ENCODE measurements around the gene CPAMD8. TPM values are rescaled to one million over a fixed set of nuclear protein-coding genes. Genes with fewer than 3 reads are reported as not detected.

Gene CPAMD8
- total RNA-seq, 4 donors from 2014 or later, result 5.4 to 9.7 (median 9.1) TPM

DNA sequence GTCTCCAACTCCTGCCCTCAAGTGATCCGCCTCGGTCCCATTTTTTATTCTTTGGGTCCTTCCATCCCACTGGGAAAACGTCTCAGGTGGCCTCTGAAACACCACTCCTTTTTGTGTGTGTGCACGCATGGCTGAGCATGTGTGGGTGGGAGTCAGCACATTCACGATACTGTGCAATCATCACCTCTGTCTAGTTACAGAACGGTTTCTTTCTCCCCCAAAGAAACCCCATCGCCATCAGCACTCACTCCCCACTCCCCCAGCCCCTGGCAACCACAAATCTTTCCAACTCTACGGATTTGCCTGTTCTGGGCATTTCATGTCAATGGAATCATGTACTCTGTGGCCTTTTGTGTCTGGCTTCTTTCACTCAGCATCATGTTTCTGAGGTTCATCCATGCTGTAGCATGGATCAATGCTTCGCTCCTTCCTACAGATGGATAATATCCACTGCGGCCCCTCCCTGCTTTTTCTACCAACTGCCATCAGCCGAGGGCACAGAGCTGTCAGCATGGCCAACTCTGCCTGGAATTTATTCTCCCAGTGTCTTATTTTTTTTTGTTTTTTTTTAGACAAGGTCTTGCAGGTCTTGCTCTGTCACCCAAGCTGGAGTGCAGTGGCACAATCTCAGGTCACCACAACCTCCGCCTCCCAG lies 128.1 kb downstream of the CPAMD8 start:
- H3K4me3 ChIP-seq, result no peak overlapping the region
- no peaks in the 10 kb centered on the region for H3K9me3 ChIP-seq
- no peak overlapping the region for H3K27ac ChIP-seq
- no peaks in the 10 kb centered on the region for H3K27me3 ChIP-seq
- DNase-seq (ENCODE audit: low spot score in 2 of 2), result peak in 1 of 2 donors; percentile 38
- TF ChIP-seq POLR2A (IDR thresholded peaks at IDR 0.05) (no peak), POLR2AphosphoS5 (IDR thresholded peaks at IDR 0.05) (no peak), EP300 (IDR thresholded peaks at IDR 0.05) (no peak)
- TF ChIP-seq, protein P1, sequence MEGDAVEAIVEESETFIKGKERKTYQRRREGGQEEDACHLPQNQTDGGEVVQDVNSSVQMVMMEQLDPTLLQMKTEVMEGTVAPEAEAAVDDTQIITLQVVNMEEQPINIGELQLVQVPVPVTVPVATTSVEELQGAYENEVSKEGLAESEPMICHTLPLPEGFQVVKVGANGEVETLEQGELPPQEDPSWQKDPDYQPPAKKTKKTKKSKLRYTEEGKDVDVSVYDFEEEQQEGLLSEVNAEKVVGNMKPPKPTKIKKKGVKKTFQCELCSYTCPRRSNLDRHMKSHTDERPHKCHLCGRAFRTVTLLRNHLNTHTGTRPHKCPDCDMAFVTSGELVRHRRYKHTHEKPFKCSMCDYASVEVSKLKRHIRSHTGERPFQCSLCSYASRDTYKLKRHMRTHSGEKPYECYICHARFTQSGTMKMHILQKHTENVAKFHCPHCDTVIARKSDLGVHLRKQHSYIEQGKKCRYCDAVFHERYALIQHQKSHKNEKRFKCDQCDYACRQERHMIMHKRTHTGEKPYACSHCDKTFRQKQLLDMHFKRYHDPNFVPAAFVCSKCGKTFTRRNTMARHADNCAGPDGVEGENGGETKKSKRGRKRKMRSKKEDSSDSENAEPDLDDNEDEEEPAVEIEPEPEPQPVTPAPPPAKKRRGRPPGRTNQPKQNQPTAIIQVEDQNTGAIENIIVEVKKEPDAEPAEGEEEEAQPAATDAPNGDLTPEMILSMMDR (IDR thresholded peaks at IDR 0.05), result no peak
- H3K4me1 ChIP-seq, result peaks cover 21% of the 10 kb centered on the region
- no peaks in the 10 kb centered on the region for H3K36me3 ChIP-seq
- WGBS, result 89% methylated on average over 12 of the region's 12 CpGs

DNA sequence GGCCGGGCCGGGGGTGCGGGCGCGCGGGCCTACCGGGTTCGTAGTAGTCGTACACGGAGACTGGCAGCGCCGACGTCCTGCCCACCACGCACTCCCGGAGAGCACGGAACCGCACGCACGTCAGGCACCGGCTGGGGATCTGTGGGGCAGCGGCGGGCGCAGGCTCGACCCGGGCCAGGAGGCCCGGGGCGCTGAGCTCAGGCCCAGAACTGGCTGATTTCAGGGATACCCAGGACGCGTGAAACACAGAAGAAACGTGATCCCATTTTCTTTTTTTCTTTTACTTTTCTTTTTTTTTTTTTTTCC lies 128.8 kb downstream of the CPAMD8 start:
- Histone ChIP-seq H3K4me3 (peak overlapping the region; percentile 70), H3K27ac (peak overlapping the region; percentile 70), H3K4me1 (peaks cover 21% of the 10 kb centered on the region), H3K36me3 (no peaks in the 10 kb centered on the region), H3K27me3 (no peaks in the 10 kb centered on the region), H3K9me3 (no peaks in the 10 kb centered on the region)
- TF ChIP-seq POLR2A (IDR thresholded peaks at IDR 0.05) (no peak), EP300 (IDR thresholded peaks at IDR 0.05) (no peak), POLR2AphosphoS5 (IDR thresholded peaks at IDR 0.05) (no peak)
- TF ChIP-seq, protein P1 (IDR thresholded peaks at IDR 0.05), result no peak
- 20% methylated on average over 20 of the region's 30 CpGs for WGBS
- DNase-seq (ENCODE audit: low spot score in 2 of 2), result no peak

DNA sequence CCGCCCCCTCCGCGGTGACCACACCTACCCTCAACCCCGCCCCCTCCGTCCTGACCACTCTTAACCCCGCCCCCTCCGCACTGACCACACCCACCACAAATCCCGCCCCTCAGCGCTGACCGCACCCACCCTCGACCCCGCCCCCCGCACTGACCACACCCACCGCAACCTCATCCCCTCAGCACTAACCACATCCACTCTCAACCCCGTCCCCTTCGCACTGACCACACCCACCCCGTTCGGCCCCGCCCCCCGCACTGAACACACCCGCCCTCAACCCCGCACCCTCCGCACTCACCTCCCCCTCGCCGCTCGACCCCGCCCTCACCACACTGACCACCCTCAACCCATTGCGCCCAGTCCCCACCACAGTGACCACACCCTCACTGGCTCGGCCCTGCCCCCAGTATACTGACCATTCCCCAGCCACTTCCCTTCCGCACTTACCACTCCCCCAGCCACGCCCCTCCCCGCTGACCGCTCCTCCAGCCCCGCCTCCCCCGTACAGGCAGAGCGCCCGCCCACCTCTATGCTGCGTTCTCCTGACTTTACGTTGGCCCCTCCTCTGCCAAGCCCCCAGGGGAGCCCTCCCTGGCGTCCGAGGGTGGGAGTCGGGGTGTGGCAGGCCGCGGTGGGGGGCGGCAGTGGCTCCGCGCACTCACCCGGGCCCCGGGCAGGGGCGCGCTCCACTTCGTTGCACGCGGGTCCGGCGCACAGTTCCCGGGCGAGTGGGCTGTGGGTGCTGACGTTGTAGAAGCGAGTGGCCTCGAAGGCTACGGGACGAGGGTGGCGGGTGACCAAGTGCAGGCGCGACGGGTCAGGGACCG lies 129.4 kb downstream of the CPAMD8 start:
- H3K27ac ChIP-seq, result peak overlapping the region; percentile 70
- H3K27me3 ChIP-seq, result no peaks in the 10 kb centered on the region
- H3K4me3 ChIP-seq, result peak overlapping the region; percentile 70
- H3K9me3 ChIP-seq, result no peaks in the 10 kb centered on the region
- no peaks in the 10 kb centered on the region for H3K36me3 ChIP-seq
- DNase-seq (ENCODE audit: low spot score in 2 of 2), result peak; percentile 96 to 97
- TF ChIP-seq POLR2AphosphoS5 (IDR thresholded peaks at IDR 0.05) (no peak), POLR2A (IDR thresholded peaks at IDR 0.05) (no peak)
- TF ChIP-seq, protein P1 (IDR thresholded peaks at IDR 0.05), result no peak
- WGBS, result 4% methylated on average over 38 of the region's 68 CpGs
- H3K4me1 ChIP-seq, result peaks cover 21% of the 10 kb centered on the region

DNA sequence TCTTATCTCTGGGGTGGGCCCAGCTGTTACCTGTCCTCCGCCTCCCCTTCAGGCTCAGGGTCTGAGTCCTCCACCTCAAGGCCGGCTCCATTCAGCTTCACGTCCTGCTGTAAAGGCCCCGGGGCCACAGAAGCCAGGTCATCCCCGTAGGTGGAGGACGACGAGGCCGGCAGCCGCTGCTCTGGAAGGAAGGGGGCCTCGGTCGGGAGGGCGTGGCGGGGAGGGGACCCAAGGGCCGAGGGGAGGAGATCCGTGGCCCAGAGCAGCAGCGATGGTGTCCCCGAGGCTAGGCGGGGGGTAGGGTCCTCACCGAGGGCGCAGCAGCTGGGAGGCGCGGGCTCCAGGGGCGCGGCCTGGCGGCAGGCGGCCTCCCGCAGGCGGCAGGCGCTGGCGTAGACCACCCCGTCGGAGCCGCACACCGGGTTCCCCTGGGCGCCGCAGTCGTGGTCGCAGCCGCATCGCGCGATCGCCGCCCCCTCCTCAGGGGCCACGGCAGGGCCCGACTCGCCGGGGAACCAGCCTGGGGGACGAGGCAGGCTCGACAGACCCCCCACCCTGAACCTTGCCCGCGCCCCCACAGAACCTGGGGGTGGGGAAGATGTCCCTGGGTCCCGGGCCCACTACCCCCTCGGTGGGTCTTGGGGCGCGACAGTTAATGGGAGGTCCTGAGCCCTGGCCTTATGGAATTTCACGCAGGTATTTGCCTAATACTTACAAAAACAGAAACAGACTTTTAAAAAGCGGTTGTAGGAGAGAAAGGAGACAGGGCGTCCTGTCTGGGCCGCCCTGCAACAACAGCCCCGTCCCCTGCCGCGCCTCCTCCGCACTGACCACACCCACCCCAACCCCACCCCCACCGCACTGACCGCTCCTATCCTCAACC lies 130.2 kb downstream of the CPAMD8 start:
- WGBS, result 2% methylated on average over 14 of the region's 66 CpGs
- Histone ChIP-seq H3K27me3 (no peaks in the 10 kb centered on the region), H3K36me3 (no peaks in the 10 kb centered on the region), H3K27ac (peak overlapping the region; percentile 78), H3K4me1 (peaks cover 21% of the 10 kb centered on the region), H3K9me3 (no peaks in the 10 kb centered on the region), H3K4me3 (peak overlapping the region; percentile 70)
- TF ChIP-seq EP300 (IDR thresholded peaks at IDR 0.05) (no peak), POLR2AphosphoS5 (IDR thresholded peaks at IDR 0.05) (no peak), POLR2A (IDR thresholded peaks at IDR 0.05) (no peak)
- TF ChIP-seq, protein P1 (IDR thresholded peaks at IDR 0.05), result no peak
- peak in 1 of 2 donors; percentile 68 for DNase-seq (ENCODE audit: low spot score in 2 of 2)

All from suprapubic skin (tissue), 4 donors.